ENCODE measurements around the gene KCNQ1. TPM values are rescaled to one million over a fixed set of nuclear protein-coding genes. Genes with fewer than 3 reads are reported as not detected.

The KCNQ1 gene
- total and polyA plus RNA-seq, 2 experiments from 2014 or later = 0.45 to 0.87 TPM

GRCh38 chr11:2666828-2667570 lies 222.2 kb downstream of the KCNQ1 start:
- H3K9me2 ChIP-seq (ENCODE audit: insufficient read depth) = no peaks in the 10 kb centered on the region
- H3K4me2 ChIP-seq = no peak overlapping the region
- H3F3A ChIP-seq (replicated peaks; ENCODE audit: low read depth) = no peaks in the 10 kb centered on the region
- H3K9me3 Mint-ChIP-seq = peaks cover 26% of the 10 kb centered on the region
- no peaks in the 10 kb centered on the region; the same call in 1 of the 2 replicates for H3K36me3 ChIP-seq (ENCODE audit: insufficient read depth)
- H3K4me1 Mint-ChIP-seq = no peaks in the 10 kb centered on the region
- no peak overlapping the region for H3K4me3 ChIP-seq
- H3K79me2 ChIP-seq (replicated peaks; ENCODE audit: insufficient read depth) = no peaks in the 10 kb centered on the region
- H2AFZ ChIP-seq = no peak overlapping the region
- ATAC-seq (no peak), DNase-seq (ENCODE audit: low spot score) (no peak)
- H4K20me1 ChIP-seq (replicated peaks; ENCODE audit: insufficient read depth) = peaks cover 14% of the 10 kb centered on the region
- H3K27ac Mint-ChIP-seq = no peak overlapping the region
- no peaks in the 10 kb centered on the region for H3K27me3 ChIP-seq (ENCODE audit: insufficient read depth)
- H3K27me3 Mint-ChIP-seq (ENCODE audit: insufficient read depth, low read depth, poor library complexity) = peaks cover 21% of the 10 kb centered on the region
- no peaks in the 10 kb centered on the region for H3K4me1 ChIP-seq (ENCODE audit: insufficient read depth)
- H3K36me3 Mint-ChIP-seq (ENCODE audit: low read depth) = peaks cover 60% of the 10 kb centered on the region
- no peak for TF ChIP-seq JUNB (IDR thresholded peaks at IDR 0.05; ENCODE audit: unreplicated experiment)
- TF ChIP-seq POLR2AphosphoS5 (IDR thresholded peaks at IDR 0.05; ENCODE audit: low read depth) = no peak
- TF ChIP-seq, protein P1, sequence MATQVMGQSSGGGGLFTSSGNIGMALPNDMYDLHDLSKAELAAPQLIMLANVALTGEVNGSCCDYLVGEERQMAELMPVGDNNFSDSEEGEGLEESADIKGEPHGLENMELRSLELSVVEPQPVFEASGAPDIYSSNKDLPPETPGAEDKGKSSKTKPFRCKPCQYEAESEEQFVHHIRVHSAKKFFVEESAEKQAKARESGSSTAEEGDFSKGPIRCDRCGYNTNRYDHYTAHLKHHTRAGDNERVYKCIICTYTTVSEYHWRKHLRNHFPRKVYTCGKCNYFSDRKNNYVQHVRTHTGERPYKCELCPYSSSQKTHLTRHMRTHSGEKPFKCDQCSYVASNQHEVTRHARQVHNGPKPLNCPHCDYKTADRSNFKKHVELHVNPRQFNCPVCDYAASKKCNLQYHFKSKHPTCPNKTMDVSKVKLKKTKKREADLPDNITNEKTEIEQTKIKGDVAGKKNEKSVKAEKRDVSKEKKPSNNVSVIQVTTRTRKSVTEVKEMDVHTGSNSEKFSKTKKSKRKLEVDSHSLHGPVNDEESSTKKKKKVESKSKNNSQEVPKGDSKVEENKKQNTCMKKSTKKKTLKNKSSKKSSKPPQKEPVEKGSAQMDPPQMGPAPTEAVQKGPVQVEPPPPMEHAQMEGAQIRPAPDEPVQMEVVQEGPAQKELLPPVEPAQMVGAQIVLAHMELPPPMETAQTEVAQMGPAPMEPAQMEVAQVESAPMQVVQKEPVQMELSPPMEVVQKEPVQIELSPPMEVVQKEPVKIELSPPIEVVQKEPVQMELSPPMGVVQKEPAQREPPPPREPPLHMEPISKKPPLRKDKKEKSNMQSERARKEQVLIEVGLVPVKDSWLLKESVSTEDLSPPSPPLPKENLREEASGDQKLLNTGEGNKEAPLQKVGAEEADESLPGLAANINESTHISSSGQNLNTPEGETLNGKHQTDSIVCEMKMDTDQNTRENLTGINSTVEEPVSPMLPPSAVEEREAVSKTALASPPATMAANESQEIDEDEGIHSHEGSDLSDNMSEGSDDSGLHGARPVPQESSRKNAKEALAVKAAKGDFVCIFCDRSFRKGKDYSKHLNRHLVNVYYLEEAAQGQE (IDR thresholded peaks at IDR 0.05; ENCODE audit: unreplicated experiment) = no peak
- no peak for TF ChIP-seq EZH2 (IDR thresholded peaks at IDR 0.05; ENCODE audit: low read depth, unreplicated experiment)
- no peak for TF ChIP-seq ZNF331 (CRISPR knock-in tag; IDR thresholded peaks at IDR 0.05; ENCODE audit: low read depth)
- no peak overlapping the region for H3K4me3 Mint-ChIP-seq
- no peak overlapping the region for H3K27ac ChIP-seq (ENCODE audit: low read depth)

GRCh38 chr11:2667940-2668339 lies 223.1 kb downstream of the KCNQ1 start:
- DNase-seq (ENCODE audit: low spot score) (no peak), ATAC-seq (no peak)
- H3K36me3 Mint-ChIP-seq (ENCODE audit: low read depth) = peaks cover 52% of the 10 kb centered on the region
- no peak overlapping the region for H3K4me3 Mint-ChIP-seq
- Histone ChIP-seq H3K4me1 (ENCODE audit: insufficient read depth) (no peaks in the 10 kb centered on the region), H2AFZ (no peak overlapping the region), H3K27me3 (ENCODE audit: insufficient read depth) (no peaks in the 10 kb centered on the region), H3K4me3 (no peak overlapping the region), H3K27ac (ENCODE audit: low read depth) (no peak overlapping the region), H4K20me1 (replicated peaks; ENCODE audit: insufficient read depth) (peaks cover 14% of the 10 kb centered on the region), H3K4me2 (no peak overlapping the region), H3F3A (replicated peaks; ENCODE audit: low read depth) (no peaks in the 10 kb centered on the region), H3K36me3 (ENCODE audit: insufficient read depth) (no peaks in the 10 kb centered on the region; the same call in 1 of the 2 replicates), H3K79me2 (replicated peaks; ENCODE audit: insufficient read depth) (no peaks in the 10 kb centered on the region), H3K9me2 (ENCODE audit: insufficient read depth) (no peaks in the 10 kb centered on the region)
- TF ChIP-seq EZH2phosphoT487 (IDR thresholded peaks at IDR 0.05; ENCODE audit: unreplicated experiment) = no peak
- no peak for TF ChIP-seq NANOG (IDR thresholded peaks at IDR 0.05; ENCODE audit: borderline replicate concordance)
- TF ChIP-seq ZNF114 (CRISPR knock-in tag; IDR thresholded peaks at IDR 0.05) = no peak
- peaks cover 18% of the 10 kb centered on the region for H3K9me3 Mint-ChIP-seq
- no peak overlapping the region for H3K27ac Mint-ChIP-seq
- H3K4me1 Mint-ChIP-seq = no peaks in the 10 kb centered on the region
- H3K27me3 Mint-ChIP-seq (ENCODE audit: insufficient read depth, low read depth, poor library complexity) = peaks cover 14% of the 10 kb centered on the region

All from GM23338 (cell line).